DLD1 (cell line): ENCODE data around the gene HES7.
"Not testable (repeated sequence)": the region's sequence is repeated elsewhere in the genome, so short reads cannot be mapped to it uniquely, and the experiment has no call there.

Experiments
- in situ Hi-C: cut with HindIII; loops from 2 replicates; pipeline ENCODE4 v1.10.0; 2017; ENCODE audit warnings: low sequenced_read_pairs

HES7 gene

GRCh38 chr17:8106980-8107379, 16.9 kb downstream of the HES7 start:
- in situ Hi-C loops, result loop anchor here (25.0 kb wide), 1 partner anchor 205 kb away; the partner anchor contains the start of gene ARHGEF15

DNA sequence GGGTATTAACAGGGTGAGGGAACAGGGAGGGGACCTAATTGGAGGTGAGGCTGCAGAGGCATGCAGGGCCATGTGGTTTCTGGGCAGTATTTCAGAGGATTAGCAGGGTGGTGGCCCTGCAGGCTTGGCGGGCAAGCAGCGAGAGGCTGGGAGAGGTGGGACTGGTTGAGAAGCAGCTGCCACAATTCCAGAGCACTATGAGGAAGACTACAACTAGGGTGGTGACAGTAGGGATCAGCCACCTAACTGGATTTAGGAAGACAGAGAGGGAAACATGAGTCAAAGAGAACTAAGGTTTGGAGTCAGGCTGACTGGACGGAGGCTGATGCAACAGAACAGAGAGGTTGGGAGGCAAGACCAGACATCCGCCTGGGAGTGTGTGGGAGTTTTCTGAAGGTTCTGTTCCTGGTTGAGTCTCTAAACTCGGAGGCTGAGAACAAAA, 17.9 kb downstream of the HES7 start:
- in situ Hi-C loops, result loop anchor here (25.0 kb wide), 1 partner anchor 206 kb away; the partner anchor contains the start of gene ARHGEF15

DNA sequence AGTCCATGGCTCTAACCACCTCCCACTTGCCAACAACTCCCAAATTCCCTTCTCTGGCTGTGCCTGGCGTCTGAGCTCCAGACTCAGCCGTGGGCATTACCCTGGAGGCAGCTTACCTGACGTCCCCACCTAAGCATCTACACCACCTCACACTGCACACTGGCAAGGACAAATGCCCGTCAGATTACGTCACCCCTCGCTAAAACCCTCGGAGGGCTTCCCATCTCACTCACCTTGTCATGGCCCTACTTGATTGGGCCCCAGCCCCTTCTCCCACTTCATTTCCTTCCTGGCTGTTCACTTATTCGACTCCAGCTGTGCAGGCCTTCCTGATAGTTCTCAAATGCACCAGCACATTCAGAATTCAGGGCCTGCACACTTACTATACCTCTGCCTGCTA, 19.0 kb downstream of the HES7 start:
- in situ Hi-C loops, result loop anchor here (25.0 kb wide), 1 partner anchor 207 kb away; the partner anchor contains the start of gene ARHGEF15

DNA sequence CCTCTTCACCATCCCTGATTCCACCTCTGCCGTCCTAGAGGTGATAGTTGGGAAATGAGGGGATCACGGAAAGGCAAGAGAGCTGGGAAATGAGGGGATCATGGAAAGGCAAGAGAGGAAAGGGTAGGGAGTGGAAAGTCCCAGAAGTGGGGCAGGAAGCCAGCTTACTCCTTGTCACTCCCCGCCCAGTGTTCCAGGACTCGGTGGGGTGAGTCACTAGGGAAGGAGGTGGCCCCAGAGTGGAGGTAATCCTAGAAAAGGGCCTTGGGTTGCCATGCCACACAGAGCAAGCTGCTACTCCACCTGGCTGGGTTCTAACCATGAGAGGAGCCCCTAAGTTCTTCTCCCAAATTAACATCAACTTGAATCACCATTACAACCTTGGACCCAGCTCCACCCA, 20.4 kb downstream of the HES7 start:
- in situ Hi-C loops, result loop anchor here (25.0 kb wide), 1 partner anchor 209 kb away; the partner anchor contains the start of gene ARHGEF15

DNA sequence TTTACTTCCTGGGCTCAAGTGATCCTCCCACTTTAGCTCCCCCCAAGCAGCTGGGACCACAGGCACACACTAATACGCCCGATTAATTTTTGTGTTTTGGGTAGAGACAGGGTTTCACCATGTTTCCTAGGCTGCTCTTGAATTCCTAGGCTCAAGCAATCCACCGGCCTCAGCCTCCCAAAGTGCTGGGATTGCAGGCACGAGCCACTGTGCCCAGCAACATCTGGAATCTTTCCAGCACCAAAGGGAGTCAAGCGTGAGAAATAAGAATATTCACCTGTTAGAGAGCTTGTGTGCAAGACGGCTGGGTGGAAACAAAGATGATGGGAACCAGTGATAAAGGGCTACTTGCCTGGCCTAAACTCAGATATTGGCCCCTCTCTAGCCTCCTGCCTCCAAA, 22.2 kb downstream of the HES7 start:
- in situ Hi-C loops, result loop anchor here (25.0 kb wide), 1 partner anchor 211 kb away; the partner anchor contains the start of gene ARHGEF15

DNA sequence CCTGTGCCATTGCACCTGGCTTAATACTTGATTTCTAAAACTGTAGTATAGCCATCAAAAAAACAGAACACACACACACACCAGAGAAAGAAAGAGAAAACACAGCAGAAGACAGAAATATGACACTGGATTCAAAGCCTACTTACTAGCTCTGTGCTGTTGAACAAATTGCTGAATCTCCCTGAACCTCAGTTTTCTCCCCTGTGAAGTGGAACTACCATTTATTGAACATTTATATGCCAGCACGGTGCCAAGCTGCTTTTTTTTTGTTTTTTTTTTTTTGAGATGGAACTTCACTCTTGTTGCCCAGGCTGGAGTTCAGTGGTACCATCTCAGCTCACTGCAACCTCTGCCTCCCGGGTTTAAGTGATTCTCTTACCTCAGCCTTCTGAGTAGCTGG, 23.1 kb downstream of the HES7 start:
- in situ Hi-C loops, result loop anchor here (25.0 kb wide), 1 partner anchor 212 kb away; the partner anchor contains the start of gene ARHGEF15

DNA sequence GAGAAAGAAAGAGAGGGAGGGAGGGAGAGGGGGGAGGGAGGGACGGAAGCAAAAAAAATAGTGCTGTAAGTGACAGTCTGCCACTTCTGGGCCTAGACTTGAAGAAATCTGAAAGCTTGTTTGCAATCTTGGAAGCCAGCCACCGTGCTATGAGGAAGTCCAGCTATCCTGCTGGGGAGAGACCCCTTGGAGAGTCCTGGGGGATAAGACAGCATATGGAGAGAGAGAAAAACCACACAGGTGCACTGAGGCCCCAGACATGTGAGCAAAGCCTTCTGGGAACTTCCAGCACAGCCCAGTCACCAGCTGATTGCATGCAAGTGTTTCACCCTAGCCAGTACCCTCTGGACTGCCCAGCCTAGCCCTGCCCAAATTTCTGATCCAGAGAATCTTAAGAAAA, 23.8 kb downstream of the HES7 start:
- in situ Hi-C loops, result loop anchor here (25.0 kb wide), 1 partner anchor 212 kb away; the partner anchor contains the start of gene ARHGEF15

DNA sequence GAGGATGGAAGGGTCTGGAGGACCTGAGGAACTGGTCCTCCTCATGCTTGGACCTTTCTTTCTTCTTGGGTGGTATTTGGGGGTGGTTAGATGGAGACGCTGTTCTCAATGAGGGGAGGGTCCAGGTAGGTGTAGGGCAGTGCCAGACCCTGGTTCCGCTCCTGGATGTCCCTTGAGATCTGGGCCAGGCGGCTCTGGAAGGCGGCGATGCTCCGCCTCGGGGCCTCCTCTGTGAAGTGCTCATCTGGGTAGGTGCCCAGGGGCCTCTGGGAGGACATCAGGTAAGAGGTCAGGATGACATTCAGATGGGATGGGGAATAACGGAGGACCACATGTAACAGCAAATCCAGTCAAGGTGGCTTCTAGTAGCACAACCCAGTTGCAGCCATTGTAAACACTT, 27.4 kb downstream of the HES7 start:
- in situ Hi-C loops, result no loop called here

DNA sequence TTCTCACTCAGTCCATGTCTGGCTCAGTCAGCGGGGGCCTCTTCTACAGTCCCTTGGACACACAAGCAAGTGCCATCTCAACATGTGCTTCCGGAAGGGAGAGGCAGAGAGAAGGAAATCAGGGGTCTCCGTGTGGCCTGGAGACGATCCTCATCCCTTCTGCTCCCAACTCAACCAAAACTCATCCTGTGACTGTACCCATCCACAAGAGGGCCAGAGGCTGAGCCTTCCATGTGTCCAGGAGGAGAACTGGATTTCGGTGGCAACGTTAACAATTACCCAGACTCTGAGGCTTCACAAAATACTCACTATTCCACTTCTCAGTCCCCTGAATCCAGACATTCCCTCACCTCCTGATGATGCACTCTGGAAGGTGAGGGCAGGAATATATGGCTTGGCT, 28.5 kb downstream of the HES7 start:
- in situ Hi-C loops, result no loop called here

DNA sequence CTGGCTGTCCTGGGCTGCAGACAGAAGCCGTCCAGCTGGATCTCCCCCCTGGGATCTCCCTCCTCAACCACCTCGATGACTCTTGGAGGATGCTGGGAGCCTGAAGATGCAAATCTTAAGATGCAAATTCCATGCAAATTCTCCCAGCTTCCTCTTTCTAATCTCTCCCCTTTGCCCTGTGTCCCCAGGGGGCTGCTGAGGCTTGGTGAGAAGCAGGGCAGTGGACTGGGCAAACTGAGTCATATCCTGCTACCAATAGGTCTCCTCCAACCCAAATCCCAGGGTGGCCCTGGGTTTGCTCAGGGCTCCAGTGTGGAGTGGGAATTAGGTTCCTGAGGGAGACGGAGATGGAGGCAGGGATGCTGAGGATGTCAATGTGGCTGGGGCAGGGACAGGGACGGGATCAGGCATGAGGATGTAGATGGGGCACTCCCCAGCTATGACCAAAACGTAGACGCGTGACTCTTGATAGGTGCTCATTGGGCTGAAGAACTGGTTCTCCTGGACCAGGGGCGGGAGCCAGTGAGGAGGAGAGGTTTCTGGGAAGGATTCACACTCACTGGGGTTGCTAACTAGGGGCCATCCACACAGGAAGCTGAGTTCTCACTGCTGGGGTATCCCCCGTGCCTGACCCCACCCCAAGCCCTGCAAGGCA, 32.7 kb downstream of the HES7 start:
- in situ Hi-C loops, result no loop called here

- in situ Hi-C loops, result no loop called here
Observed at GRCh38 chr17:8089728-8090127, 34.2 kb downstream of the HES7 start.

DNA sequence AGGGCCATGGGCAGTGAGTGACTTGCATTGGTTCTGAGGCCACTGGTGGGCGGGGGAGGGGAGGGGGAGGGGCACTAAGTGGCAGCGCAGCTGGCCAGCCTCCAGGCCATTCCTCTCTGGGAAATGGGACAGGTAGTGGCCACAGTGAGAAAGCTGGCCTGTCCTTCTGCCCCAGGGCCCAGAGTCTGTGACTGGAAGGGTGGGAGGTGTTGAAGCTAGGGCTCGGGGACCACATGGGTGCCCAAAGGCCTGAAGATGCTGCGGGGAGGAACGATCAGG, 36.0 kb downstream of the HES7 start:
- in situ Hi-C loops, result no loop called here

GRCh38 chr17:8087075-8087951, 36.6 kb downstream of the HES7 start, which contains the start of gene ALOX12B:
Gene ALOX12B (minus strand): TSS chr17:8087716. CDS start chr17:8087442, 274 bp downstream.
- in situ Hi-C loops, result no loop called here

DNA sequence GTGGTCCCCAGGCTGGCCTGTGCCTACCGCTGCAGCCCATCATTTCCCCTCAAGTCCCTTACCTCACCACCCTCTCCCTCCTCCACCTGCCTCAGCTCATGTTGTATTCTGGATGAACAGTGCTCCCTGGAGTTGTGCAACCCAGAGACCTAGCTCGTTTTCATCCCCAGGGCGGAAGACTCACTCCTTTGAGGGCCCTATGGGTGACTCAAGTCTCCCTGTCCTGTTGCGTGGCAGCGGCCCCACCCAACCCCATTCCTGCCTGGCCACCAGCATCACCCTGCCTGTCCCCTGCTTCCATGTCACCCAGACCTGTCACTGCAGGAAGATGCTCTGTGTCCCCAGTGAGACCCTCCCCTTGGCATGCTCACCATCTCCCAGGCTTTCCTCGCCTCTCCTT, 39.7 kb downstream of the HES7 start:
- in situ Hi-C loops, result no loop called here

DNA sequence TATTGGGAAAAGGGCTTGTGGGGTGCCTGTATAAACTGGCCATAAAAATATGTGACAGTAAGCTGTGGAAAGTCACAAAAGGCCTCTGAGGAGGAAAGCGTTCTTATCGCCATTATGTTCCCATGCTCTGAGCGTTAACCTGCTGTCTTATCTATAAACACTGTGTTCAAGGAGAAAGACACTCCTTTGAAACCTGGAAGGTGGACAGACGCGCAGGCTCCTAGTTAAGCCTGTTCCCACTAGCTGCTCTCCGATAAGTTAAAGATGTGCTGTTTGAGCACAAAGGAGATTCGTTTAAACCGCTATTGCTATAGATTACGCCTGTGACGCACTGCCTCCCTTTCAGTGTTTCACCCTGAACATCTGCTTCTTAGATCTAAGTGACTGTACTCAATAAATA, 41.6 kb downstream of the HES7 start:
- in situ Hi-C loops, result no loop called here

DNA sequence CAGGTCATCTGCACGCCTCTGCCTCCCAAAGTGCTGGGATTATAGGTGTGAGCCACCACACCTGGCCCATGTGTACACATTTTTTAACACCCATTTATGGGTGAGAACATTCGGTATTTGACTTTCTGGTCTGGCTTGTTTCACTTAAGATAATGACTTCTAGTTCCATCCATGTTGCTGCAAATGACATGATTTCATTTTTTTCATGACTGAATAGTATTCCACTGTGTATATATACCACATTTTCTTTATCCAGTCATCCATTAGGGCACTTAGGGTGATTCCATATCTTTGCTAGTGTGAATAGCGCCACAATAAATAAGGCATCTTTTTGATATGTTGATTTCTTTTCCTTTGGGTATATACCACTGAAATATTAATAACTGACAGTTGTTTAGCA, 42.0 kb downstream of the HES7 start:
- in situ Hi-C loops, result no loop called here

GRCh38 chr17:8080799-8081219, 43.1 kb downstream of the HES7 start:
- in situ Hi-C loops, result no loop called here

DNA sequence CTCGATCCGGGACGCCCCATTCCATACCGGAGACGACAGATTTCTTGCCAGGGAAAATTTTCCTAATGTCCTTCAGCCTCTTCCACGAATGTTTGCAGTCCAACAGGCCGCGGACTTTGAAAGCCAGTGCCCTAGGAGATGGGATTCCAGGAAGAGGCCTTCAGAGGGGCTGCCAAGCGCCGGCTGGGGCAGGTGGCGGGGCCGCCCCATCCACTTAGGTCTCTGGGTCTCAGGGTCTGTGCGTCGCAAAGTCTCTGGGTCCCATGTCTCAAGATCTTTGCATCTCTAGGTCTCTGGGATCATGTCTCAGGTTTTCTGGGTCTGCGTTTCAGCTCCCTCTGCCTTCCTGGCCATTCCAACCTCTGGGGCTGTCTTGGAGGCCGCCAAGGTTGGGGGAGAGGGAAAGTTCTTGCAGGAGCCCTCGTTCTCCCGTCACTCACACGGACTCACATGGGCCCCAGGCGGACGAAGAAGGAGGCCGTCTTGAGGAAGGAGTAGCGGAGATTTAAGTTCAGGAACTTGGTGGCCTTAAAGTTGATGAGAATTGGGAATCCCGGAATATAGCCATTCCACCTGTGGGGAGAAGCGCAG, 43.6 kb downstream of the HES7 start:
- in situ Hi-C loops, result no loop called here

GRCh38 chr17:8079291-8080207, 44.4 kb downstream of the HES7 start:
- in situ Hi-C loops, result no loop called here

DNA sequence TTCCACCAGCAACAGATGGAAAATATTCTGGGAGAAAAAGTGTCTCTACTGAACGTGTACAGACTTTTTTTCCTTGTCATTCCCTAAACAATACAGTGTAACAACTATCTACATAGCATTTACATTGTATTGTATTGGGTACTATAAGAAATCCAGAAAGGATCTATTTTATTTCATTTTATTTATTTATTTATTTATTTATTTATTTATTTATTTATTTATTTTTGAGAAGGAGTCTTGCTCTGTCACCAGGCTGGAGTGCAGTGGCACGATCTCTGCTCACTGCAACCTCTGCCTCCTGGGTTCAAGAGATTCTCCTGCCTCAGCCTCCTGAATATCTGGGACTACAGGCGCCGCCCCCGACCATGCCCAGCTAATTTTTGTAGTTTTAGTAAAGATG, 46.0 kb downstream of the HES7 start:
- in situ Hi-C loops, result not testable (repeated sequence)
